CD8-positive, alpha-beta memory T cell (primary cell): ENCODE results near the gene RYK. TPM values are rescaled to one million over a fixed set of nuclear protein-coding genes. Genes with fewer than 3 reads are reported as not detected.

Experiments
- CTCF ChIA-PET: fragments of 350-600 bp; sonication (Branson Sonifier 250); formaldehyde crosslinking; loops from one replicate; lab custom pipeline; 2021; ENCODE audit warnings: antibody characterized with exemption; lab: Charles Lee
- POLR2A ChIA-PET: fragments of 350-600 bp; sonication (Branson Sonifier 250); formaldehyde crosslinking; loops from one replicate; lab custom pipeline; 2021; ENCODE audit warnings: antibody characterized with exemption; lab: Charles Lee
- DNase-seq, 5 donors: peaks; one replicate each; pipeline versions ENCODE4 v3.0.0 to v3.0.0-alpha.2; 2020 to 2022; ENCODE audit warnings: mixed read lengths in 1 of 5
- H3K27ac ChIP-seq: one replicate; pipeline ENCODE4 v1.7.0; 2013; ENCODE audit warnings: low read depth, mild to moderate bottlenecking, low read length, moderate library complexity
- H3K27me3 ChIP-seq: 2 replicates; pipeline ENCODE4 v1.7.0; 2013; ENCODE audit warnings: low read length, mild to moderate bottlenecking; ENCODE audit not compliant: insufficient read depth, poor library complexity, severe bottlenecking
- H3K36me3 ChIP-seq: 2 replicates; pipeline ENCODE4 v1.7.0; 2013; ENCODE audit warnings: mild to moderate bottlenecking, low read length, moderate library complexity; ENCODE audit not compliant: insufficient read depth
- H3K4me1 ChIP-seq: 2 replicates; pipeline ENCODE4 v1.7.0; 2013; ENCODE audit warnings: mild to moderate bottlenecking, low read length, moderate library complexity; ENCODE audit not compliant: insufficient read depth
- H3K4me3 ChIP-seq: 2 replicates; pipeline ENCODE4 v1.7.0; 2013; ENCODE audit warnings: mild to moderate bottlenecking, low read length
- H3K9me3 ChIP-seq: 2 replicates; pipeline ENCODE4 v1.7.0; 2013; ENCODE audit warnings: mild to moderate bottlenecking, low read length
- H3K27ac Mint-ChIP-seq, 8 donors: one replicate each; pipeline ENCODE4 v1.8.0; 2020 to 2021; ENCODE audit warnings: mixed read lengths in 8 of 8, mild to moderate bottlenecking in 6 of 8, inconsistent platforms in 3 of 8, moderate library complexity in 3 of 8
- H3K27me3 Mint-ChIP-seq, 2 donors: one replicate each; pipeline ENCODE4 v1.8.0; 2020 to 2021; ENCODE audit warnings: mixed read lengths in 2 of 2, mild to moderate bottlenecking in 1 of 2, moderate library complexity in 1 of 2
- H3K36me3 Mint-ChIP-seq, 3 donors: one replicate each; pipeline ENCODE4 v1.8.0; 2020 to 2021; ENCODE audit warnings: mixed read lengths in 3 of 3, inconsistent platforms in 1 of 3, mild to moderate bottlenecking in 1 of 3
- H3K4me1 Mint-ChIP-seq, 3 donors: one replicate each; pipeline ENCODE4 v1.8.0; 2020 to 2021; ENCODE audit warnings: mixed read lengths in 3 of 3, inconsistent platforms in 1 of 3, mild to moderate bottlenecking in 1 of 3
- H3K4me3 Mint-ChIP-seq, 7 donors: one replicate each; pipeline ENCODE4 v1.8.0; 2020 to 2021; ENCODE audit warnings: mixed read lengths in 7 of 7, mild to moderate bottlenecking in 6 of 7, moderate library complexity in 4 of 7, inconsistent platforms in 2 of 7
- H3K9me3 Mint-ChIP-seq, 5 donors: one replicate each; pipeline ENCODE4 v1.8.0; 2020 to 2022; ENCODE audit warnings: mixed read lengths in 5 of 5, mild to moderate bottlenecking in 3 of 5, moderate library complexity in 2 of 5, inconsistent platforms in 1 of 5
- polyA plus RNA-seq: library from polyadenylated mRNA; unstranded; fragments of 300-500 nt; fragmentation: Illumina TruSeq; gene quantifications from one replicate; pipeline ENCODE4 v1.2.3, GENCODE V29; 2021
- total RNA-seq, 2 experiments: library from RNA; stranded (reverse); gene quantifications; one replicate each; pipeline ENCODE4 v1.2.3, GENCODE V29; 2021

The RYK gene
- total RNA-seq (10 to 100 TPM; 23.0 to 26.1 TPM), polyA plus RNA-seq (13.3 TPM)

DNA sequence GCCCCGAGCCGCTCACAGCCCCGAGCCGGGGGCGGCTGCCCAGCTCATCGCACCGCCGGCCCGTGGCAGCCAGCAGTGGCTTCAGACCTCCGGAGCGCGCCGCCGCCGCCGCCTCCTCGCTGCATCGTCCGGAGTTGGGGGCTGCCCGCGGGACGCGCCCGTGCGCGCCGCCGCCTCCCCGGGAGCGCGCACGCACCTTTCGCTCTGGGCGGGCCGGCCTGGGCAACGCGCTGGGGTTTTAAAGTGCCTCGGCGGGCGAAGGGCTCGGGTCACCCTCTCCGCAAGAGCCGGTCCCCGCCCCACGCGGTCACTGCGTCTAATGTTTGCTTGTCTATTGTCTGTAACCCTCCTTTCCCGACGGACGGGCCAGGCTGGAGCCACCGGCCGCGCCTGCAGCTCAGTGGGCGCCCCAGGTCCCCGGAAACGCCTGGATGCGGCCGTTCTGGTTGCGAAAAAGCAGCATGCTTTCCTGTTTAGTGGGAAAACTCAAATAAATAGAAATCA is at the start of gene RYK:
RYK (minus strand) TSS at position 143 of the 504 bp plus-strand sequence. CDS start 205 bp downstream, outside the sequence.
- ChIA-PET CTCF (interaction anchor here (1.1 kb wide), 2 partner anchors 38 to 53 kb away, joined by 3 read pairs; no protein-coding TSS in a partner anchor), POLR2A (interaction anchor here (0.6 to 1.5 kb wide), 3 partner anchors 10 to 235 kb away, joined by 3 to 19 read pairs (median 6); partner anchors contain the start of genes ANAPC13 and CEP63)
- Mint-ChIP-seq H3K4me1 (peaks cover 42 to 57% (median 55%) of the 10 kb centered on the region in 3 donors), H3K4me3 (peak within 1 kb of the TSS; percentile 91 to 99 (median 95)), H3K27me3 (no peaks in the 10 kb centered on the region), H3K9me3 (peaks cover 0 to 4% (median 0%) of the 10 kb centered on the region in 5 donors), H3K36me3 (peaks cover 2 to 5% (median 5%) of the 10 kb centered on the region in 3 donors), H3K27ac (peak within 1 kb of the TSS; percentile 88 to 98 (median 96))
- Histone ChIP-seq H3K27me3 (no peaks in the 10 kb centered on the region), H3K9me3 (no peaks in the 10 kb centered on the region), H3K27ac (peak within 1 kb of the TSS; percentile 64), H3K4me1 (peaks cover 28% of the 10 kb centered on the region), H3K36me3 (no peaks in the 10 kb centered on the region), H3K4me3 (peak within 1 kb of the TSS; percentile 83)
- DNase-seq, result peak; percentile 59 to 83 (median 78)

DNA sequence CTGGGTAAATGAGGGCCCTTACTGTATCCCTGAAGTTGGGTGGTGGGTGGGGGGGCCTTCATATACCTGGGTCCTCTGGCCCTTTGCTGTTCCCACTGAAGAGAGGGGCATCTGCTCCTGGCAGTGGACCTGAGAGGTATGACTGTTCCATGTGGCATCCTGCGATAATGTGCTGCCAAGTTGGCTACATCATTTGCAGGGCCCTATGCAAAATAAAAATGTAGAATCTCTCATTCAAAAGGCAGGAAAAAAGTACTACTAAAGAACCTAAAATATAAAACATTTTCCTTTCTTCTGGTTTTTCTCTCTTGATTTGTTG is 49.2 kb upstream of the RYK start:
- Mint-ChIP-seq H3K36me3 (no peaks in the 10 kb centered on the region), H3K27ac (no peak overlapping the region), H3K9me3 (no peaks in the 10 kb centered on the region), H3K4me3 (no peak overlapping the region), H3K27me3 (peaks cover 15 to 25% of the 10 kb centered on the region in 2 donors), H3K4me1 (no peaks in the 10 kb centered on the region)
- Histone ChIP-seq H3K9me3 (no peaks in the 10 kb centered on the region), H3K4me3 (no peak overlapping the region), H3K36me3 (no peaks in the 10 kb centered on the region), H3K27ac (no peak overlapping the region), H3K27me3 (no peaks in the 10 kb centered on the region), H3K4me1 (peaks cover 4% of the 10 kb centered on the region)
- POLR2A ChIA-PET, result no interaction called here
- CTCF ChIA-PET, result interaction anchor here (1.6 kb wide), 1 partner anchor 8 kb away, joined by 4 read pairs; no protein-coding TSS in a partner anchor
- no peak for DNase-seq

DNA sequence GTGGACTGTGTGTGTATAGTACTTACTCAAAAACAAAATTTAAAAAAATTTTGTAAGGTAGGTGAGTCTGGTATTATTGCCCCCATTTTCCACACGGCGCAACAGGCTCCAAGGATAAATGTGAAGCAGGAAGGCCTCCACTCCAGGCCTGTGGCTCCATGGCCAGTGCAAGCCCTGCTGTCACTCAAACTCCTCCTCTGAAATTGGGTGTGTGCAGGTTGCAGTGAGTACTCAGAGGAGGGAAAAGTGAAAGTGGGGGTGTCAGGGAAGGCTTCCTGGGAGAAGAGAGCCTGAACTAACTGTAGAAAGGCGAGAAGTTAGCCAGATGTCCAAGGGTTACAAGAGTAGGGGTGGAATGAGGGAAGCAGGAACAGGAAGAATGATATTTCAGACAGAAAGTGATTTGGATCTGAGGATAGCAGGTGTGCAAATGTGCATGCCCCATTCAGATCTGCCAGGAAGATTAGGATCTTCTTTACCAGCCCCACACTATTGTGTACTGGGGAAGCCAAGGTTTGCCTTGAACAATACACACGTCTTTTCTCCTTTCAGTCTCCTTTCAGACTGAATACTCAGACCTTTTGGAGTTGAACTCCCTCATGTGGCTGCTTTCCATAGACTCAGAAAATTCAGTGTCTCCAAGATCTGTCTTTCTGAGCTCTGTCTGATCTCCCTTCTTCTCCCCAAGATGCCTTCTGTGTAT is 48.7 kb upstream of the RYK start:
- peaks cover 11 to 21% of the 10 kb centered on the region in 2 donors for H3K27me3 Mint-ChIP-seq
- H3K27ac ChIP-seq, result no peak overlapping the region
- peak overlapping the region in 1 of 8 donors; percentile 25 for H3K27ac Mint-ChIP-seq
- no peak for DNase-seq
- no peak overlapping the region for H3K4me3 ChIP-seq
- H3K9me3 Mint-ChIP-seq, result no peaks in the 10 kb centered on the region
- no peaks in the 10 kb centered on the region for H3K9me3 ChIP-seq
- no peaks in the 10 kb centered on the region for H3K36me3 Mint-ChIP-seq
- peaks cover 9% of the 10 kb centered on the region for H3K4me1 ChIP-seq
- H3K4me1 Mint-ChIP-seq, result no peaks in the 10 kb centered on the region
- no peaks in the 10 kb centered on the region for H3K36me3 ChIP-seq
- CTCF ChIA-PET, result interaction anchor here (1.6 kb wide), 1 partner anchor 9 kb away, joined by 4 read pairs; no protein-coding TSS in a partner anchor
- POLR2A ChIA-PET, result no interaction called here
- H3K4me3 Mint-ChIP-seq, result no peak overlapping the region
- no peaks in the 10 kb centered on the region for H3K27me3 ChIP-seq

DNA sequence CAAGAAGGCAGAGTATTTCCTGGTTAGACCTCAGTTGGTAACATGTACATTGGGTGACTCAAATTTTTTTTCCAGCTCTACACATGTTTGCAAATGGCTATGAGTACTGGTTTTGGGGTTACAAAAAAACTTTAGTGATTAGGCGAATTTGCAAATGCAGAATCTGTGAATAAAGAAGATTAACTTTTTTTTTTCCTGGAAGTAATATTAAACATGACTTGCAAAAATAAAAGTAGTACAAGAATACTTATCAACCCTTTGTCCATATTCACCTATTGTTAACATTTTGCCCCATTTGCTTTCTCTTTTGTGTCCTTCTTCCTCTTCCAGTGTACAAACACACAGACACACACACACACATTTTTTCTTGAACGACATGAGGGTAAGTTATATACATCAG is 47.6 kb upstream of the RYK start:
- H3K27me3 ChIP-seq, result no peaks in the 10 kb centered on the region
- peaks cover 17% of the 10 kb centered on the region for H3K4me1 ChIP-seq
- ChIA-PET POLR2A (no interaction called here), CTCF (no interaction called here)
- H3K27ac ChIP-seq, result no peak overlapping the region
- no peak overlapping the region for H3K4me3 ChIP-seq
- Mint-ChIP-seq H3K27ac (no peak overlapping the region), H3K27me3 (peaks cover 11 to 20% of the 10 kb centered on the region in 2 donors), H3K36me3 (no peaks in the 10 kb centered on the region), H3K4me1 (no peaks in the 10 kb centered on the region), H3K4me3 (no peak overlapping the region), H3K9me3 (no peaks in the 10 kb centered on the region)
- no peak for DNase-seq
- no peaks in the 10 kb centered on the region for H3K9me3 ChIP-seq
- no peaks in the 10 kb centered on the region for H3K36me3 ChIP-seq

DNA sequence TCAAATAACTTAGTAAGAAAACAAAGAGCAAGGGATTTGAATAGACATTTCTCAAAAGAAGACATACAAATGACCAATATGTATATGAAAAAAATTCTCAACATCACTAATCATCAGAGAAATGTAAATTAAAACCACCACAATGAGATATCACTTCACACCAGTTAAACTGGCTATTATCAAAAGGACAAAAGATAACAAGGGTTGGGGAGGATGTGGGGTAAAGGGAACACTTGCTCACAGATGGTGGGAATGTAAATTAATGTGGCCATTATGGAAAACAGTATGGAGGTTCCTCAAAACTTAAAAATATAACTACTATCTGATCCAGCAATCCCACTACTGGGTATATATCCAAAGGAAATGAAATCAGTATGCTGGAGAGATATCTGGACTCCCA is 46.0 kb upstream of the RYK start:
- peaks cover 11 to 20% of the 10 kb centered on the region in 2 donors for H3K27me3 Mint-ChIP-seq
- DNase-seq, result no peak
- H3K9me3 Mint-ChIP-seq, result no peaks in the 10 kb centered on the region
- H3K27ac Mint-ChIP-seq, result no peak overlapping the region
- no peaks in the 10 kb centered on the region for H3K9me3 ChIP-seq
- H3K36me3 ChIP-seq, result no peaks in the 10 kb centered on the region
- H3K27ac ChIP-seq, result no peak overlapping the region
- H3K36me3 Mint-ChIP-seq, result no peaks in the 10 kb centered on the region
- H3K4me1 ChIP-seq, result peaks cover 17% of the 10 kb centered on the region
- CTCF ChIA-PET, result interaction anchor here (0.8 kb wide), 1 partner anchor 85 kb away, joined by 3 read pairs; no protein-coding TSS in a partner anchor
- H3K27me3 ChIP-seq, result no peaks in the 10 kb centered on the region
- no peak overlapping the region for H3K4me3 ChIP-seq
- H3K4me3 Mint-ChIP-seq, result no peak overlapping the region
- POLR2A ChIA-PET, result no interaction called here
- H3K4me1 Mint-ChIP-seq, result no peaks in the 10 kb centered on the region

DNA sequence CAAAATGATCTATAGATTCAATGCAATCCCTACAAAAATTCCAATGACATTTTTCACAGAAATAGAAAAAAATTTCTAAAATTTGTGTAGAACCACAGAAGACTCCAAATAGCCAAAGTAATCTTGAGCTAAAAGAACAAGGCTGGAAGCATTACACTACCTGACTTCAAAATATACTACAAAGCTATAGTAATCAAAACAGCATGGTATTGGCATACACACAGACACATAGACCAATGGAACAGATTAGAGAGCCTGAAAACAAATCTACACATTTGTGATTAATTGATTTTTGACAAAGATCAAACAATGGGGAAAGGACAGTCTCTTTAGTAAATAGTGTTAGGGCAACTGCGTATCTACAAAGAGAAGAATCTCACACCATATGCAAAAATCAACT is 45.3 kb upstream of the RYK start:
- ChIA-PET POLR2A (no interaction called here), CTCF (interaction anchor here (0.8 to 2.3 kb wide), 2 partner anchors 13 to 84 kb away, joined by 3 to 5 read pairs; no protein-coding TSS in a partner anchor)
- Histone ChIP-seq H3K4me3 (no peak overlapping the region), H3K9me3 (no peaks in the 10 kb centered on the region), H3K4me1 (peaks cover 17% of the 10 kb centered on the region), H3K27me3 (no peaks in the 10 kb centered on the region), H3K27ac (no peak overlapping the region), H3K36me3 (no peaks in the 10 kb centered on the region)
- no peak for DNase-seq
- Mint-ChIP-seq H3K27me3 (peaks cover 9 to 20% of the 10 kb centered on the region in 2 donors), H3K4me1 (no peaks in the 10 kb centered on the region), H3K27ac (no peak overlapping the region), H3K4me3 (no peak overlapping the region), H3K9me3 (no peaks in the 10 kb centered on the region), H3K36me3 (no peaks in the 10 kb centered on the region)

DNA sequence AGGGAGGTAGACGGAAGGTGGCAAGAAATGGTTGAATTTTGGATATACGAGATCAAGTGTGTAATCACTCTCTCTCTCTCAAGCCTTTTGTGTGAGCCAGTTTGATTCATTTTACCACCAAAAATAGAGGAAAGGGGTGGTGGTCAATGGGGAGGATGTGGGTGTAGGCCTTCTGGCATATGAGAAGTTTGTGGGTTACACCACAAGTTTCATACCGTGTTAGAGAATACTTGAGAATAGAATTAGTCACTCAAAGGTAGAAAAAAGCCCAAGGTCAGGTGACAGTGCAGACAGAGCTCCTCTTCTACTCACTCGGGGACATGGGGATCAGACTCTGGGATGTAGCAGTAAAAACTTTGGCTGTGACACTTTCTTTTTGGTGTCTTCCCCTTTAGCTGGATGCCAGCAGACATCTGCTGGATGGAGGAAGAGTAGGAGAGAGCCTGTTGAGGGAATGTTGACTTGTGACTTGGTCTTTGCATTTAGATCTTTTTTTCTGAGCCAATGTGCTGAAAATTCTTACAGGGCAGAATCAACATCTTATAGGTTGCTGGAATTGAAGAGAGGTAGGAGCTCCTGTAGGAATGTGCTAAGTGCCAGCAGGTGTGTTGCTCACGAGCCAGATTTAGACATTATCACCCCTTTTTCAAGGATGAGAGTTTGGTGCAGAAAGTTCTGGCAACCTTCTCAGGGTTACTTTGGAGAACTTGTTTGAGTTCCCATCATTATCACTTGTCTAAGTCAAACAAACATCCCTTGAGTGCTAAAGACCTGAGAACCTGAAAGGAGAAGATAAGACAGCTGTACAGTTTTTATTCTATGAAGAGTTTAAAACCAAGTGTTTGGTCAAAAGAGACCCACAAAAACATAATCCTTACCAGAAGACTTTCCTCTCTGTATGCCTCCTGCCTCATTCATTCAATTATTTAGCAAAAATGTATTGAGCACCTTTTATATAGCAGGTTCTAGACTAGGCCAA is 43.9 kb upstream of the RYK start:
- no peaks in the 10 kb centered on the region for H3K36me3 Mint-ChIP-seq
- H3K9me3 Mint-ChIP-seq, result no peaks in the 10 kb centered on the region
- H3K36me3 ChIP-seq, result no peaks in the 10 kb centered on the region
- no peaks in the 10 kb centered on the region for H3K27me3 ChIP-seq
- H3K27ac Mint-ChIP-seq, result no peak overlapping the region
- CTCF ChIA-PET, result interaction anchor here (0.7 to 2.3 kb wide), 3 partner anchors 14 to 192 kb away, joined by 3 to 5 read pairs (median 4); partner anchors contain the start of genes ANAPC13 and CEP63
- no peak overlapping the region for H3K4me3 Mint-ChIP-seq
- H3K27ac ChIP-seq, result no peak overlapping the region
- H3K4me1 Mint-ChIP-seq, result no peaks in the 10 kb centered on the region
- POLR2A ChIA-PET, result interaction anchor here (1.3 to 1.6 kb wide), 2 partner anchors 44 to 192 kb away, joined by 4 to 6 read pairs; partner anchors contain the start of genes ANAPC13, CEP63 and RYK
- peaks cover 6 to 20% of the 10 kb centered on the region in 2 donors for H3K27me3 Mint-ChIP-seq
- H3K4me1 ChIP-seq, result peaks cover 17% of the 10 kb centered on the region
- peak; percentile 24 to 78 (median 66) for DNase-seq
- no peaks in the 10 kb centered on the region for H3K9me3 ChIP-seq
- peak overlapping the region; percentile 18 for H3K4me3 ChIP-seq
